A549 (cell line): ENCODE data around the gene ARMS2. TPM values are rescaled to one million over a fixed set of nuclear protein-coding genes. Genes with fewer than 3 reads are reported as not detected.

ENCODE experiments used
- ATAC-seq, 2 experiments: fragments of 200-7000 bp in 1 of 2; fragments of >200 bp in 1 of 2; cut with Nextera tagmentation in 1 of 2; cut with Tn5 transposase in 1 of 2; 3 replicates each; pipeline versions ENCODE4 v1.8.0 to v1.9.1; 2018 to 2020; ENCODE audit warnings: mild to moderate bottlenecking in 1 of 2, moderate library complexity in 1 of 2
- CTCF ChIA-PET: fragments of 300-600 bp; sonication (Branson Sonifier 250); formaldehyde crosslinking; extraction: SDS; loops from one replicate; lab custom pipeline; 2021; ENCODE audit warnings: antibody characterized with exemption, inconsistent platforms; lab: Yijun Ruan, JAX
- POLR2A ChIA-PET: fragments of 350-600 bp; formaldehyde crosslinking; extraction: SDS; loops from one replicate; lab custom pipeline; 2021; ENCODE audit warnings: antibody characterized with exemption, inconsistent platforms; lab: Yijun Ruan, JAX
- DNase-seq, 2 experiments: peaks; one replicate each; pipeline versions ENCODE4 v3.0.0 to v3.0.0-alpha.2; 2011 to 2016; ENCODE audit warnings: low read depth in 1 of 2, low spot score in 1 of 2
- FAIRE-seq: peaks from 2 replicates; lab custom pipeline; 2011; peaks lifted over from hg19 to GRCh38; lab: Jason Lieb, UNC
- H3K27ac ChIP-seq, 2 experiments: fragments of >200 bp; sonication (Bioruptor Twin); formaldehyde crosslinking; 3 replicates each; pipeline ENCODE4 v1.5.1; 2016 to 2017
- H3K4me1 ChIP-seq: fragments of >200 bp; sonication (Bioruptor Twin); formaldehyde crosslinking; 3 replicates; pipeline ENCODE4 v1.6.1; 2016
- H3K4me2 ChIP-seq: fragments of >200 bp; sonication (Bioruptor Twin); formaldehyde crosslinking; 3 replicates; pipeline ENCODE4 v1.6.1; 2016
- H3K4me3 ChIP-seq: fragments of >200 bp; sonication (Bioruptor Twin); formaldehyde crosslinking; 3 replicates; pipeline ENCODE4 v1.5.1; 2016
- H3K9me3 ChIP-seq: fragments of >200 bp; sonication (Bioruptor Twin); formaldehyde crosslinking; 3 replicates; pipeline ENCODE4 v1.6.1; 2016
- BHLHE40 ChIP-seq: IDR thresholded peaks from 2 replicates; pipeline ENCODE4 v1.6.1; 2012; ENCODE audit warnings: low read depth, low read length, inconsistent platforms
- CEBPB ChIP-seq, 2 experiments: fragments of >200 bp in 1 of 2; sonication (Bioruptor Twin) in 1 of 2; formaldehyde crosslinking in 1 of 2; IDR thresholded peaks; 2 replicates each; pipeline ENCODE4 v1.6.1; 2012 to 2016
- EHF ChIP-seq: fragments of 250-450 bp; sonication (Bioruptor Pico); IDR thresholded peaks from 2 replicates; pipeline ENCODE4 v1.5.0; 2020; ENCODE audit warnings: mild to moderate bottlenecking
- HEYL ChIP-seq: fragments of 250-450 bp; sonication (Bioruptor Pico); IDR thresholded peaks from 2 replicates; pipeline ENCODE4 v1.8.0; 2021; ENCODE audit warnings: mild to moderate bottlenecking, moderate library complexity
- PHF8 ChIP-seq: fragments of 200-600 bp; sonication (generic); IDR thresholded peaks from 2 replicates; pipeline ENCODE4 v1.6.1; 2016; ENCODE audit warnings: low read depth, mild to moderate bottlenecking, antibody characterized with exemption, moderate library complexity, borderline replicate concordance
- POLR2A ChIP-seq: IDR thresholded peaks from 2 replicates; pipeline ENCODE4 v1.6.1; 2012; ENCODE audit warnings: mild to moderate bottlenecking, low read length
- RNF2 ChIP-seq: fragments of 200-600 bp; sonication (generic); IDR thresholded peaks from 2 replicates; pipeline ENCODE4 v1.6.1; 2016; ENCODE audit warnings: low read depth, mild to moderate bottlenecking, antibody characterized with exemption, moderate library complexity, borderline replicate concordance
- TFCP2L1 ChIP-seq: fragments of 250-450 bp; sonication (Bioruptor Pico); IDR thresholded peaks from 2 replicates; pipeline ENCODE4 v1.5.0; 2021; ENCODE audit warnings: mild to moderate bottlenecking
- ZSCAN20 ChIP-seq: fragments of 250-450 bp; sonication (Bioruptor Pico); IDR thresholded peaks from 2 replicates; pipeline ENCODE4 v1.8.0; 2022; ENCODE audit warnings: mild to moderate bottlenecking, moderate library complexity
- WGBS: methylation state at CpG from one replicate; pipeline ENCODE4 v1.1.6; 2017; ENCODE audit errors: missing lambda C conversion rate; 5-methylcytosine and 5-hydroxymethylcytosine counted together
- polyA plus RNA-seq, 4 experiments: library from polyadenylated mRNA; depleted of rRNA in 3 of 4; stranded (reverse); fragments of >200 nt; fragmentation: RNase III in 1 of 4; extraction: RNeasy Plus Mini Kit Qiagen cat#74134 plus additional on column Dnase treatment in 1 of 4; gene quantifications; 2 replicates in 3 of 4; 3 replicates in 1 of 4; pipeline ENCODE4 v1.2.3, GENCODE V29; 2011 to 2017
- TF ChIP-seq, protein P1 (sequence below): IDR thresholded peaks from 2 replicates; pipeline ENCODE4 v1.6.1; 2012
- TF ChIP-seq, protein P2 (sequence below): fragments of >200 bp; sonication (Bioruptor Twin); formaldehyde crosslinking; IDR thresholded peaks from 3 replicates; pipeline ENCODE4 v1.6.1; 2016
- TF ChIP-seq, protein P3 (sequence below): fragments of >200 bp; sonication (Bioruptor Twin); formaldehyde crosslinking; IDR thresholded peaks from 3 replicates; pipeline ENCODE4 v1.5.1; 2016

Gene ARMS2
- polyA plus RNA-seq, 2 of the 4 experiments (the other 2 are of a cell fraction) = not detected

DNA sequence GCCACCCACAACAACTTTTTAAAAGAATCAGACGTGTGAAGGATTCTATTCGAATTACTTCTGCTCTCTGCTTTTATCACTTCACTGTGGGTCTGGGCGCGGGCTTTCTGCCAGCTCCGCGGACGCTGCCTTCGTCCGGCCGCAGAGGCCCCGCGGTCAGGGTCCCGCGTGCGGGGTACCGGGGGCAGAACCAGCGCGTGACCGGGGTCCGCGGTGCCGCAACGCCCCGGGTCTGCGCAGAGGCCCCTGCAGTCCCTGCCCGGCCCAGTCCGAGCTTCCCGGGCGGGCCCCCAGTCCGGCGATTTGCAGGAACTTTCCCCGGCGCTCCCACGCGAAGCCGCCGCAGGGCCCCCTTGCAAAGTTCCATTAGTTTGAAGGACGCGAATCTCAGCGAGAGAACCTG lies 6.4 kb downstream of the ARMS2 start:
- DNase-seq = no peak
- ChIA-PET POLR2A (no interaction called here), CTCF (interaction anchor here (1.0 kb wide), 1 partner anchor 19 kb away, joined by 3 read pairs; no protein-coding TSS in a partner anchor)
- WGBS = 63% methylated on average over 11 of the region's 40 CpGs
- Histone ChIP-seq H3K4me1 (peaks cover 8% of the 10 kb centered on the region; the same call in 2 of the 3 replicates), H3K4me3 (peak overlapping the region; percentile 82), H3K27ac (peak overlapping the region; percentile 88 to 96), H3K9me3 (no peaks in the 10 kb centered on the region), H3K4me2 (peak overlapping the region; percentile 100)
- no peak for ATAC-seq
- no peak for TF ChIP-seq BHLHE40
- no peak for TF ChIP-seq EHF
- TF ChIP-seq HEYL (CRISPR knock-in tag) = no peak
- TF ChIP-seq, protein P1, sequence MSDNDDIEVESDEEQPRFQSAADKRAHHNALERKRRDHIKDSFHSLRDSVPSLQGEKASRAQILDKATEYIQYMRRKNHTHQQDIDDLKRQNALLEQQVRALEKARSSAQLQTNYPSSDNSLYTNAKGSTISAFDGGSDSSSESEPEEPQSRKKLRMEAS = no peak
- TF ChIP-seq PHF8 = 0 out of 2 replicates have a peak, but pooled peaks have one; percentile 22
- TF ChIP-seq CEBPB (IDR thresholded peaks at IDR 0.05) = no peak
- TF ChIP-seq RNF2 = no peak
- TF ChIP-seq, all 56 proteins: peak for 1
- FAIRE-seq = no peak

DNA sequence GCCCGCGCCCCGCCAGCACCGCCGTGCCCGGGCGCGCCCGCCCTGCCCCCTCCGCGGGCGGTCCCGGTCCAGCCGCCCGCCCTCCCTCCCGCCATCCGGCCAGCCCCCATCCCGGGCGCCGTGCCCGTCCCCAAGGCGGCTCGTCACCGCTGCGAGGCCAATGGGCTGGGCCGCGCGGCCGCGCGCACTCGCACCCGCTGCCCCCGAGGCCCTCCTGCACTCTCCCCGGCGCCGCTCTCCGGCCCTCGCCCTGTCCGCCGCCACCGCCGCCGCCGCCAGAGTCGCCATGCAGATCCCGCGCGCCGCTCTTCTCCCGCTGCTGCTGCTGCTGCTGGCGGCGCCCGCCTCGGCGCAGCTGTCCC lies 6.9 kb downstream of the ARMS2 start, which contains the start of gene HTRA1:
Gene HTRA1, plus strand, starts transcription at position 187 of the 362 bp plus-strand sequence. Its CDS starts 100 bp downstream, at position 287.
- peak; percentile 75 to 77 for ATAC-seq
- Histone ChIP-seq H3K4me2 (peak within 1 kb of the TSS; percentile 100), H3K4me1 (peaks cover 8% of the 10 kb centered on the region; the same call in 2 of the 3 replicates), H3K4me3 (peak within 1 kb of the TSS; percentile 82), H3K27ac (peak within 1 kb of the TSS; percentile 88 to 96), H3K9me3 (no peaks in the 10 kb centered on the region)
- 0% methylated on average over 4 of the region's 56 CpGs for WGBS
- DNase-seq = peak; percentile 49 to 63
- CTCF ChIA-PET = interaction anchor here (1.1 to 1.3 kb wide), 2 partner anchors 10 to 19 kb away, joined by 3 read pairs; no protein-coding TSS in a partner anchor
- no peak for FAIRE-seq
- TF ChIP-seq ZSCAN20 (CRISPR knock-in tag) (no peak), POLR2A (peak; percentile 48)
- TF ChIP-seq, protein P2, sequence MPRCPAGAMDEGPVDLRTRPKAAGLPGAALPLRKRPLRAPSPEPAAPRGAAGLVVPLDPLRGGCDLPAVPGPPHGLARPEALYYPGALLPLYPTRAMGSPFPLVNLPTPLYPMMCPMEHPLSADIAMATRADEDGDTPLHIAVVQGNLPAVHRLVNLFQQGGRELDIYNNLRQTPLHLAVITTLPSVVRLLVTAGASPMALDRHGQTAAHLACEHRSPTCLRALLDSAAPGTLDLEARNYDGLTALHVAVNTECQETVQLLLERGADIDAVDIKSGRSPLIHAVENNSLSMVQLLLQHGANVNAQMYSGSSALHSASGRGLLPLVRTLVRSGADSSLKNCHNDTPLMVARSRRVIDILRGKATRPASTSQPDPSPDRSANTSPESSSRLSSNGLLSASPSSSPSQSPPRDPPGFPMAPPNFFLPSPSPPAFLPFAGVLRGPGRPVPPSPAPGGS = 0 out of 3 replicates have a peak, but pooled peaks have one; percentile 40
- POLR2A ChIA-PET = no interaction called here

DNA sequence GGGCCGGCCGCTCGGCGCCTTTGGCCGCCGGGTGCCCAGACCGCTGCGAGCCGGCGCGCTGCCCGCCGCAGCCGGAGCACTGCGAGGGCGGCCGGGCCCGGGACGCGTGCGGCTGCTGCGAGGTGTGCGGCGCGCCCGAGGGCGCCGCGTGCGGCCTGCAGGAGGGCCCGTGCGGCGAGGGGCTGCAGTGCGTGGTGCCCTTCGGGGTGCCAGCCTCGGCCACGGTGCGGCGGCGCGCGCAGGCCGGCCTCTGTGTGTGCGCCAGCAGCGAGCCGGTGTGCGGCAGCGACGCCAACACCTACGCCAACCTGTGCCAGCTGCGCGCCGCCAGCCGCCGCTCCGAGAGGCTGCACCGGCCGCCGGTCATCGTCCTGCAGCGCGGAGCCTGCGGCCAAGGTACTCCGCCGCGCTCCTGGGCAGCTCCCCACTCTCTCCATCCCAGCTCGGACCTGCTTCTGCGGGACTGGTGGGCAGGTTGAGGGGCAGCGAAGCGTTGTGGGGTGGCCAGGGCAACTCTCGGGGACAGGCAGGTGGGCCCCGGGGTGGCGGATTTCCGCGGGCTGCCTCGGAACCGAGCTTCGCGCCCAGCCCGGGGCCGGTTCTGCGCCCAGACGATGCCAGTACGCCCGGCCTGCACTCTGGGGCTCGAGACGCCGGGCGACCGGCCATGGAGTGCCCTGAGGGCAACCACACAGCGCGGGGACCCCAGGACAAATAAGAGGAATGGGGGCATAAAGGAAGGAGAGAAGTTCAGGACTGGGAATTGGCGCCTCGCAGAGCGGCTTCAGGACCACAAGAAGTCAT lies 7.5 kb downstream of the ARMS2 start:
- Histone ChIP-seq H3K4me2 (peak overlapping the region; percentile 100), H3K9me3 (no peaks in the 10 kb centered on the region), H3K4me3 (peak overlapping the region; percentile 82), H3K27ac (peak overlapping the region; percentile 88 to 96), H3K4me1 (peaks cover 8% of the 10 kb centered on the region; the same call in 2 of the 3 replicates)
- 15% methylated on average over 44 of the region's 95 CpGs for WGBS
- TF ChIP-seq, protein P1 = peak; percentile 43; the same call in 1 of the 2 replicates
- TF ChIP-seq, protein P3, sequence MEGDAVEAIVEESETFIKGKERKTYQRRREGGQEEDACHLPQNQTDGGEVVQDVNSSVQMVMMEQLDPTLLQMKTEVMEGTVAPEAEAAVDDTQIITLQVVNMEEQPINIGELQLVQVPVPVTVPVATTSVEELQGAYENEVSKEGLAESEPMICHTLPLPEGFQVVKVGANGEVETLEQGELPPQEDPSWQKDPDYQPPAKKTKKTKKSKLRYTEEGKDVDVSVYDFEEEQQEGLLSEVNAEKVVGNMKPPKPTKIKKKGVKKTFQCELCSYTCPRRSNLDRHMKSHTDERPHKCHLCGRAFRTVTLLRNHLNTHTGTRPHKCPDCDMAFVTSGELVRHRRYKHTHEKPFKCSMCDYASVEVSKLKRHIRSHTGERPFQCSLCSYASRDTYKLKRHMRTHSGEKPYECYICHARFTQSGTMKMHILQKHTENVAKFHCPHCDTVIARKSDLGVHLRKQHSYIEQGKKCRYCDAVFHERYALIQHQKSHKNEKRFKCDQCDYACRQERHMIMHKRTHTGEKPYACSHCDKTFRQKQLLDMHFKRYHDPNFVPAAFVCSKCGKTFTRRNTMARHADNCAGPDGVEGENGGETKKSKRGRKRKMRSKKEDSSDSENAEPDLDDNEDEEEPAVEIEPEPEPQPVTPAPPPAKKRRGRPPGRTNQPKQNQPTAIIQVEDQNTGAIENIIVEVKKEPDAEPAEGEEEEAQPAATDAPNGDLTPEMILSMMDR = 0 out of 3 replicates have a peak, but pooled peaks have one; percentile 5
- no peak for TF ChIP-seq TFCP2L1 (CRISPR knock-in tag)
- peak; percentile 73 to 80 for ATAC-seq
- DNase-seq = peak; percentile 22 to 47
- ChIA-PET POLR2A (no interaction called here), CTCF (interaction anchor here (1.1 to 1.3 kb wide), 2 partner anchors 9 to 20 kb away, joined by 3 read pairs; no protein-coding TSS in a partner anchor)
- FAIRE-seq = no peak
